ENCODE results near the gene CTU2.

The CTU2 gene

DNA sequence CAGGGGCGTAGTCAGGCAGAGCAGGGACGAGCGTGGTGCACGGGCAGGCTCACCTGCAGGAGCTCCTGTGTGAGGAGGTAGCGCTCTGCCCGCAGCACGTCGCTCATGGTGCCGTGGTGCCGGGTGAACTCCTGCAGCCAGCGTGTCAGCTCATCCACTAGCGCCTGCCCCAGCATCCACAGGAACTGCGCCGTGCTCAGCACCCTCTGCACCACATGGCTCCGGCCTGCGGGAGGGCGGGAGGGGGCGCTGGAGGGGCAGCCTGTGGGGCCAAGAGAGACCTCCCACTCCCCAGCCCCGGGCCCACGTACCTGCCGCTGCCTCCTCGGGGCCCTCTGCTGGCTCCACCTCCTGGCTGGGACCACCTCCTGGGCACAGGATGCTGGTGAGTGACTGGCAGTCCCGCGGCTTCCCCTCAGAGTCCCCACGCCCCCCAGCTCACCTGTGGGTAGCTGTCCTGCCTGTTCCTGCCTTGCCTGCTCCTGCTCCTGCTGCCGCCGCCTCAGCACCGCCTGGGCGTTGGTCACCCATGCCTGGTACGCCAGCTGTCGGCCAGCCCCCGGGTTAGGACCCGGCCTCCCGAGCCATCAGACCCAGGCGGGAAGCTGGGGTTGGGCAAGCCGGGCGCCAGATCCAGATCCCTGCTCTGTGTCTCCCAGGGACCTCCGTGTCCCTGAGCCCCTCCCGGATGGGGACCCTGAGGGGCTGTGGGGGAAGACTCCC, 16.6 kb downstream of the CTU2 start:
- no peaks in the 10 kb centered on the region for H3K79me2 ChIP-seq (ENCODE audit: control insufficient read depth, low read length)
- no peaks in the 10 kb centered on the region for H4K20me1 ChIP-seq (ENCODE audit: control insufficient read depth, insufficient read depth, low read depth, low read length)
- H3K27ac ChIP-seq (ENCODE audit: low read depth, low read length): no peak overlapping the region
- no peak for TF ChIP-seq EZH2phosphoT487 (IDR thresholded peaks at IDR 0.05; ENCODE audit: borderline replicate concordance, low read length)
- TF ChIP-seq, protein P1, sequence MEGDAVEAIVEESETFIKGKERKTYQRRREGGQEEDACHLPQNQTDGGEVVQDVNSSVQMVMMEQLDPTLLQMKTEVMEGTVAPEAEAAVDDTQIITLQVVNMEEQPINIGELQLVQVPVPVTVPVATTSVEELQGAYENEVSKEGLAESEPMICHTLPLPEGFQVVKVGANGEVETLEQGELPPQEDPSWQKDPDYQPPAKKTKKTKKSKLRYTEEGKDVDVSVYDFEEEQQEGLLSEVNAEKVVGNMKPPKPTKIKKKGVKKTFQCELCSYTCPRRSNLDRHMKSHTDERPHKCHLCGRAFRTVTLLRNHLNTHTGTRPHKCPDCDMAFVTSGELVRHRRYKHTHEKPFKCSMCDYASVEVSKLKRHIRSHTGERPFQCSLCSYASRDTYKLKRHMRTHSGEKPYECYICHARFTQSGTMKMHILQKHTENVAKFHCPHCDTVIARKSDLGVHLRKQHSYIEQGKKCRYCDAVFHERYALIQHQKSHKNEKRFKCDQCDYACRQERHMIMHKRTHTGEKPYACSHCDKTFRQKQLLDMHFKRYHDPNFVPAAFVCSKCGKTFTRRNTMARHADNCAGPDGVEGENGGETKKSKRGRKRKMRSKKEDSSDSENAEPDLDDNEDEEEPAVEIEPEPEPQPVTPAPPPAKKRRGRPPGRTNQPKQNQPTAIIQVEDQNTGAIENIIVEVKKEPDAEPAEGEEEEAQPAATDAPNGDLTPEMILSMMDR (IDR thresholded peaks at IDR 0.05; ENCODE audit: low read depth, low read length, poor library complexity, severe bottlenecking): no peak
- H3K4me3 ChIP-seq (ENCODE audit: low read length): no peak overlapping the region
- no peak overlapping the region for H3K4me2 ChIP-seq (ENCODE audit: low read length)
- no peaks in the 10 kb centered on the region for H3K4me1 ChIP-seq (ENCODE audit: control insufficient read depth, low read length)
- H3F3A ChIP-seq (ENCODE audit: control insufficient read depth, insufficient read depth): no peaks in the 10 kb centered on the region; the same call in 1 of the 2 replicates
- H3K9me2 ChIP-seq (replicated peaks; ENCODE audit: control insufficient read depth, low read length): no peaks in the 10 kb centered on the region
- peaks cover 91% of the 10 kb centered on the region for H3K36me3 ChIP-seq (ENCODE audit: control insufficient read depth, low read length)
- H3K27me3 ChIP-seq (ENCODE audit: control insufficient read depth, low read length): no peaks in the 10 kb centered on the region
- H3K9me3 ChIP-seq (ENCODE audit: control insufficient read depth, insufficient read depth, low read length): no peaks in the 10 kb centered on the region

GRCh38 chr16:88723507-88723887, 17.2 kb downstream of the CTU2 start:
- no peaks in the 10 kb centered on the region; the same call in 1 of the 2 replicates for H3F3A ChIP-seq (ENCODE audit: control insufficient read depth, insufficient read depth)
- peaks cover 86% of the 10 kb centered on the region for H3K36me3 ChIP-seq (ENCODE audit: control insufficient read depth, low read length)
- H3K9me3 ChIP-seq (ENCODE audit: control insufficient read depth, insufficient read depth, low read length): no peaks in the 10 kb centered on the region
- TF ChIP-seq EZH2phosphoT487 (IDR thresholded peaks at IDR 0.05; ENCODE audit: borderline replicate concordance, low read length): no peak
- TF ChIP-seq, protein P1 (IDR thresholded peaks at IDR 0.05; ENCODE audit: low read depth, low read length, poor library complexity, severe bottlenecking): no peak
- H3K79me2 ChIP-seq (ENCODE audit: control insufficient read depth, low read length): no peaks in the 10 kb centered on the region
- H3K9me2 ChIP-seq (replicated peaks; ENCODE audit: control insufficient read depth, low read length): no peaks in the 10 kb centered on the region
- H3K27ac ChIP-seq (ENCODE audit: low read depth, low read length): no peak overlapping the region
- no peaks in the 10 kb centered on the region for H4K20me1 ChIP-seq (ENCODE audit: control insufficient read depth, insufficient read depth, low read depth, low read length)
- no peak overlapping the region for H3K4me3 ChIP-seq (ENCODE audit: low read length)
- no peak overlapping the region for H3K4me2 ChIP-seq (ENCODE audit: low read length)
- H3K27me3 ChIP-seq (ENCODE audit: control insufficient read depth, low read length): no peaks in the 10 kb centered on the region
- H3K4me1 ChIP-seq (ENCODE audit: control insufficient read depth, low read length): no peaks in the 10 kb centered on the region

GRCh38 chr16:88723911-88724310, 17.6 kb downstream of the CTU2 start:
- no peaks in the 10 kb centered on the region for H3K9me3 ChIP-seq (ENCODE audit: control insufficient read depth, insufficient read depth, low read length)
- no peak overlapping the region for H3K4me2 ChIP-seq (ENCODE audit: low read length)
- no peaks in the 10 kb centered on the region for H3K79me2 ChIP-seq (ENCODE audit: control insufficient read depth, low read length)
- TF ChIP-seq, protein P1 (IDR thresholded peaks at IDR 0.05; ENCODE audit: low read depth, low read length, poor library complexity, severe bottlenecking): no peak
- TF ChIP-seq EZH2phosphoT487 (IDR thresholded peaks at IDR 0.05; ENCODE audit: borderline replicate concordance, low read length): no peak
- H3F3A ChIP-seq (ENCODE audit: control insufficient read depth, insufficient read depth): no peaks in the 10 kb centered on the region; the same call in 1 of the 2 replicates
- no peaks in the 10 kb centered on the region for H3K27me3 ChIP-seq (ENCODE audit: control insufficient read depth, low read length)
- no peak overlapping the region for H3K4me3 ChIP-seq (ENCODE audit: low read length)
- peaks cover 82% of the 10 kb centered on the region for H3K36me3 ChIP-seq (ENCODE audit: control insufficient read depth, low read length)
- H4K20me1 ChIP-seq (ENCODE audit: control insufficient read depth, insufficient read depth, low read depth, low read length): no peaks in the 10 kb centered on the region
- H3K4me1 ChIP-seq (ENCODE audit: control insufficient read depth, low read length): no peaks in the 10 kb centered on the region
- H3K9me2 ChIP-seq (replicated peaks; ENCODE audit: control insufficient read depth, low read length): no peaks in the 10 kb centered on the region
- no peak overlapping the region for H3K27ac ChIP-seq (ENCODE audit: low read depth, low read length)
